K562 (cell line): ENCODE results near the gene PURA. TPM values are rescaled to one million over a fixed set of nuclear protein-coding genes. Genes with fewer than 3 reads are reported as not detected.

Source experiments
- ATF7 ChIP-seq: fragments of 450-650 bp; IDR thresholded peaks from 2 replicates; pipeline ENCODE4 v1.7.1; 2014; ENCODE audit warnings: mild to moderate bottlenecking, moderate library complexity
- EP400 ChIP-seq: fragments of 450-650 bp; IDR thresholded peaks from 2 replicates; pipeline ENCODE4 v1.6.1; 2017; ENCODE audit warnings: antibody characterized with exemption, mild to moderate bottlenecking, moderate library complexity
- ETV1 ChIP-seq: fragments of 450-650 bp; conservative IDR thresholded peaks from 2 replicates; pipeline ENCODE4 v1.6.1; 2016; ENCODE audit warnings: missing genetic modification characterization, control low read depth, low read depth, missing compliant biosample characterization
- GTF3C2 ChIP-seq: IDR thresholded peaks from 3 replicates; pipeline ENCODE4 v1.6.1; 2011; ENCODE audit warnings: borderline replicate concordance, mild to moderate bottlenecking, moderate library complexity; ENCODE audit not compliant: insufficient read length; ENCODE audit errors: extremely low read depth
- HDAC1 ChIP-seq, 2 experiments: fragments of 450-650 bp; IDR thresholded peaks; 2 replicates each; pipeline ENCODE4 v1.6.1; 2016 to 2017; ENCODE audit warnings: inconsistent platforms in 1 of 2, mild to moderate bottlenecking in 1 of 2, moderate library complexity in 1 of 2
- HDAC2 ChIP-seq: fragments of 450-650 bp; IDR thresholded peaks from 2 replicates; pipeline ENCODE4 v1.6.1; 2016; ENCODE audit warnings: mild to moderate bottlenecking
- NFRKB ChIP-seq: fragments of 450-650 bp; IDR thresholded peaks from 2 replicates; pipeline ENCODE4 v1.6.1; 2016; ENCODE audit warnings: low read depth
- NR2F6 ChIP-seq: fragments of 450-650 bp; formaldehyde crosslinking; IDR thresholded peaks from 2 replicates; pipeline ENCODE4 v1.4.0; 2020; ENCODE audit warnings: mild to moderate bottlenecking
- NR3C1 ChIP-seq: sonication (generic); formaldehyde crosslinking; IDR thresholded peaks from 2 replicates; pipeline ENCODE4 v1.8.1; 2022; ENCODE audit warnings: missing genetic modification reagents
- SIX5 ChIP-seq, 2 experiments: IDR thresholded peaks; 2 replicates each; pipeline ENCODE4 v1.6.1; 2011; ENCODE audit warnings: low read length in 2 of 2, borderline replicate concordance in 1 of 2, low read depth in 1 of 2, mild to moderate bottlenecking in 1 of 2, moderate library complexity in 1 of 2; ENCODE audit not compliant: insufficient read depth in 1 of 2
- SRSF7 ChIP-seq: fragments of 200-400 bp; formaldehyde crosslinking; optimal IDR thresholded peaks from 2 replicates; pipeline ENCODE3; 2017; ENCODE audit warnings: mild to moderate bottlenecking, low read depth, low read length
- TOE1 ChIP-seq, 2 experiments: fragments of 450-650 bp in 1 of 2; sonication (generic) in 1 of 2; formaldehyde crosslinking in 1 of 2; IDR thresholded peaks; 2 replicates each; pipeline versions ENCODE4 v1.7.1 to v1.8.0; 2016 to 2022; ENCODE audit warnings: borderline replicate concordance in 2 of 2, mild to moderate bottlenecking in 2 of 2, antibody characterized with exemption in 1 of 2, inconsistent platforms in 1 of 2, low read depth in 1 of 2, missing genetic modification reagents in 1 of 2, moderate library complexity in 1 of 2
- YY1 ChIP-seq, 3 experiments: IDR thresholded peaks; 2 replicates each; pipeline ENCODE4 v1.6.1; 2011; ENCODE audit warnings: low read length in 2 of 3, mild to moderate bottlenecking in 2 of 3, moderate library complexity in 2 of 3, borderline replicate concordance in 1 of 3, control low read depth in 1 of 3, low read depth in 1 of 3; ENCODE audit not compliant: insufficient read depth in 3 of 3, insufficient replicate concordance in 2 of 3, control insufficient read depth in 1 of 3, insufficient read length in 1 of 3; ENCODE audit errors: extremely low read depth in 1 of 3
- ZMIZ1 ChIP-seq, 2 experiments: fragments of 150-350 bp in 1 of 2; IDR thresholded peaks; 2 replicates each; pipeline ENCODE4 v1.6.1; 2012 to 2016; ENCODE audit warnings: low read depth in 2 of 2, low read length in 2 of 2, mild to moderate bottlenecking in 1 of 2, moderate library complexity in 1 of 2
- ZNF280A ChIP-seq: fragments of 450-650 bp; IDR thresholded peaks from 2 replicates; pipeline ENCODE4 v1.6.1; 2018; ENCODE audit warnings: mild to moderate bottlenecking, low read depth; ENCODE audit not compliant: partially characterized antibody
- ZNF445 ChIP-seq: fragments of 250-450 bp; sonication (Bioruptor Pico); IDR thresholded peaks from 2 replicates; pipeline ENCODE4 v1.4.0; 2020; ENCODE audit warnings: low read depth, mild to moderate bottlenecking, moderate library complexity
- ZNF785 ChIP-seq: fragments of 250-450 bp; sonication (Bioruptor Pico); IDR thresholded peaks from 2 replicates; pipeline ENCODE4 v1.4.0; 2020; ENCODE audit warnings: mild to moderate bottlenecking
- polyA plus RNA-seq, 8 experiments: library from polyadenylated mRNA; depleted of rRNA in 4 of 8; stranded (reverse) in 5 of 8; unstranded in 3 of 8; fragments of >200 nt; fragmentation: Nextera tagmentation in 2 of 8; fragmentation: Illumina TruSeq in 1 of 8; extraction: Ambion mirVana in 2 of 8; extraction: Trizol in 1 of 8; gene quantifications; 2 replicates each; pipeline versions ENCODE4 v1.2.1 to v1.2.3, GENCODE V29; 2011 to 2014; ENCODE audit warnings: inconsistent platforms in 1 of 8, missing spikeins in 1 of 8
- total RNA-seq, 7 experiments: library from RNA; depleted of rRNA in 6 of 7; stranded (reverse); fragments of >200 nt in 6 of 7; fragmentation: Illumina TruSeq in 2 of 7; extraction: Trizol in 2 of 7; gene quantifications; 2 replicates each; pipeline versions ENCODE4 v1.2.1 to v1.2.3, GENCODE V29; 2011 to 2021; ENCODE audit warnings: low replicate concordance in 1 of 7

The PURA gene
- total and polyA plus RNA-seq, 9 of the 15 experiments (the other 6 are each of a cell fraction or from before 2014, with no cell fraction given): 3.2 to 11.1 (median 5.4) TPM

GRCh38 chr5:140114341-140115185, 654 bp downstream of the PURA start (continued):
- TF ChIP-seq NR2F6: no peak
- no peak for TF ChIP-seq SIX5 (IDR thresholded peaks at IDR 0.05; ENCODE audit: borderline replicate concordance in 1 of 2, insufficient read depth in 1 of 2, low read depth in 1 of 2, low read length in 2 of 2)
- 0 out of 2 replicates have a peak, but pooled peaks have one; percentile 48 for TF ChIP-seq TOE1 (IDR thresholded peaks at IDR 0.05; ENCODE audit: borderline replicate concordance)
- no peak for TF ChIP-seq TOE1 (CRISPR knock-in tag; IDR thresholded peaks at IDR 0.05; ENCODE audit: borderline replicate concordance, low read depth)
- TF ChIP-seq ETV1: no peak
- peak; percentile 92 for TF ChIP-seq ATF7
- 0 out of 4 replicates have a peak, but pooled peaks of 1 of the 2 experiments have one; percentile 16 for TF ChIP-seq HDAC1 (IDR thresholded peaks at IDR 0.05)
- no peak for TF ChIP-seq NFRKB
- no peak for TF ChIP-seq SRSF7
- TF ChIP-seq ZNF785 (CRISPR knock-in tag): no peak
- no peak for TF ChIP-seq ZNF280A
- no peak for TF ChIP-seq GTF3C2
- no peak for TF ChIP-seq EP400
- TF ChIP-seq ZNF445 (CRISPR knock-in tag): no peak
- TF ChIP-seq HDAC2: peak; percentile 50; the same call in 1 of the 2 replicates
- TF ChIP-seq ZMIZ1 (IDR thresholded peaks at IDR 0.05; ENCODE audit: low read depth in 2 of 2, low read length in 2 of 2): no peak
- TF ChIP-seq YY1 (IDR thresholded peaks at IDR 0.05; ENCODE audit: borderline replicate concordance in 1 of 3, control insufficient read depth in 1 of 3, extremely low read depth in 1 of 3, insufficient read depth in 3 of 3, insufficient read length in 1 of 3, insufficient replicate concordance in 2 of 3, low read depth in 1 of 3, low read length in 2 of 3): no peak
- TF ChIP-seq NR3C1 (CRISPR knock-in tag): 0 out of 2 replicates have a peak, but pooled peaks have one; percentile 35
